GM23248 (cell line): Measurements from ENCODE around the gene IFNA7.

Experiments
- EZH2 ChIP-seq: fragments of 200-600 bp; sonication (generic); IDR thresholded peaks from 2 replicates; pipeline ENCODE4 v1.6.1; 2018; ENCODE audit warnings: antibody characterized with exemption, mild to moderate bottlenecking; ENCODE audit not compliant: insufficient read depth, poor library complexity, severe bottlenecking
- EZH2phosphoT487 ChIP-seq: fragments of 200-600 bp; sonication (generic); IDR thresholded peaks from 2 replicates; pipeline ENCODE4 v1.6.1; 2018; ENCODE audit warnings: antibody characterized with exemption, moderate library complexity, mild to moderate bottlenecking, low read depth; ENCODE audit not compliant: insufficient read depth

- TF ChIP-seq EZH2 (no peak), EZH2phosphoT487 (no peak)
Measured at GRCh38 chr9:21165516-21165915, 36.5 kb downstream of the IFNA7 start.
